PFSK-1 (cell line): ENCODE results near the gene NPSR1.

Experiments
- FOXP2 ChIP-seq: optimal IDR thresholded peaks from 2 replicates; pipeline ENCODE3; 2011; ENCODE audit warnings: borderline replicate concordance, control low read depth, inconsistent platforms; ENCODE audit not compliant: insufficient read depth; ENCODE audit errors: extremely low read length, extremely low read depth
- POLR2AphosphoS5 ChIP-seq: IDR thresholded peaks from 2 replicates; pipeline ENCODE4 v1.6.1; 2012; ENCODE audit warnings: low read depth, mild to moderate bottlenecking, control low read depth, low read length, moderate library complexity
- SIN3A ChIP-seq: IDR thresholded peaks from 2 replicates; pipeline ENCODE4 v1.6.1; 2012; ENCODE audit warnings: mild to moderate bottlenecking, low read length, moderate library complexity, borderline replicate concordance; ENCODE audit not compliant: insufficient read depth
- TAF1 ChIP-seq: IDR thresholded peaks from 2 replicates; pipeline ENCODE4 v1.6.1; 2012; ENCODE audit warnings: low read length, control low read depth, borderline replicate concordance; ENCODE audit not compliant: insufficient read depth
- TF ChIP-seq, protein P1 (sequence below), 2 experiments: IDR thresholded peaks; 2 replicates each; pipeline versions ENCODE4 v1.6.1 to v1.8.0; 2011 to 2012; ENCODE audit warnings: low read depth in 2 of 2, low read length in 2 of 2, control low read depth in 1 of 2, inconsistent platforms in 1 of 2, mild to moderate bottlenecking in 1 of 2, moderate library complexity in 1 of 2; ENCODE audit not compliant: insufficient read depth in 1 of 2

Gene NPSR1

DNA sequence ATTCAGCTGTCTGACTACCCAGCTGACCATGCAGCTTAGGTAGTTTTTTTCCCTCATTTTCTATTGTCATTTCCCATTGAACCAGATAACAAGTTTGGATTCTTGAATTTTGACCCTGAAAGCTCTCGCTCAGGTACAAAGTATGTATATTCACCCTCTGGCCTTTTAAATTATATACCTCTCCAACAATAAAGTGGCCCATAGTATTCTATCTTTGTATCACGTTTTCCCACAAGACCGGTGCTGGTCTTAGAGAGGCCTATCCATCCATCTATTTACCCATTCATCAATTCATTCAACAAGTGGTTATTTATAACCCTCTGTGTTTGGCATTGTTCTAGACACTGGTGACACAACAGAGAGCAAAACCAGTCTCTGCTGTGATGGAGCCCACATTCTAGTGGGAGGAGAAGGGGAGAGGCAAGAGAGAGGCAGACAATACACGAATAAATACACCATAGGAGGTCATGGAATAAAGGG, 35.2 kb upstream of the NPSR1 start:
- TF ChIP-seq SIN3A (no peak), POLR2AphosphoS5 (no peak), TAF1 (no peak), FOXP2 (no peak)
- TF ChIP-seq, protein P1, sequence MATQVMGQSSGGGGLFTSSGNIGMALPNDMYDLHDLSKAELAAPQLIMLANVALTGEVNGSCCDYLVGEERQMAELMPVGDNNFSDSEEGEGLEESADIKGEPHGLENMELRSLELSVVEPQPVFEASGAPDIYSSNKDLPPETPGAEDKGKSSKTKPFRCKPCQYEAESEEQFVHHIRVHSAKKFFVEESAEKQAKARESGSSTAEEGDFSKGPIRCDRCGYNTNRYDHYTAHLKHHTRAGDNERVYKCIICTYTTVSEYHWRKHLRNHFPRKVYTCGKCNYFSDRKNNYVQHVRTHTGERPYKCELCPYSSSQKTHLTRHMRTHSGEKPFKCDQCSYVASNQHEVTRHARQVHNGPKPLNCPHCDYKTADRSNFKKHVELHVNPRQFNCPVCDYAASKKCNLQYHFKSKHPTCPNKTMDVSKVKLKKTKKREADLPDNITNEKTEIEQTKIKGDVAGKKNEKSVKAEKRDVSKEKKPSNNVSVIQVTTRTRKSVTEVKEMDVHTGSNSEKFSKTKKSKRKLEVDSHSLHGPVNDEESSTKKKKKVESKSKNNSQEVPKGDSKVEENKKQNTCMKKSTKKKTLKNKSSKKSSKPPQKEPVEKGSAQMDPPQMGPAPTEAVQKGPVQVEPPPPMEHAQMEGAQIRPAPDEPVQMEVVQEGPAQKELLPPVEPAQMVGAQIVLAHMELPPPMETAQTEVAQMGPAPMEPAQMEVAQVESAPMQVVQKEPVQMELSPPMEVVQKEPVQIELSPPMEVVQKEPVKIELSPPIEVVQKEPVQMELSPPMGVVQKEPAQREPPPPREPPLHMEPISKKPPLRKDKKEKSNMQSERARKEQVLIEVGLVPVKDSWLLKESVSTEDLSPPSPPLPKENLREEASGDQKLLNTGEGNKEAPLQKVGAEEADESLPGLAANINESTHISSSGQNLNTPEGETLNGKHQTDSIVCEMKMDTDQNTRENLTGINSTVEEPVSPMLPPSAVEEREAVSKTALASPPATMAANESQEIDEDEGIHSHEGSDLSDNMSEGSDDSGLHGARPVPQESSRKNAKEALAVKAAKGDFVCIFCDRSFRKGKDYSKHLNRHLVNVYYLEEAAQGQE (IDR thresholded peaks at IDR 0.05; ENCODE audit: insufficient read depth in 1 of 2, low read depth in 2 of 2, low read length in 2 of 2) = no peak

DNA sequence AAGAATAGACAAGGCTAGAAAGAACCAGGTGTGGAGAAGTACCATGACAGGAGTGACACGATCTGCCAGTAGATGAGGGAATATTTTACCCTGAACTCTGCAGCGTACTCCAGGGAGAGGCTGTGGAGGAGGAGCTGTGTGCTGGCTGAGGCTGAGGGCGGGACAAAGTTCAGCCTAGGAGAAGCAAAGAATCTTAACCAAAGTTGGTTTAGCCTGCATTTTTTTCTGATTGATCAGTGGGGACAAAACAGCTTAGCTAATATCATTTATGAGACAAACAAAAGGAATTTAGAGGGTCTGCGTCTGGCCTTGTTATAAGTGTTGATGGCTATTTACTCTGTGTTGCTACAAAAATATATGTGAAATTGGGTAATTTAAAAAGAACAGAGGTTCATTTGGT, 5.2 kb upstream of the NPSR1 start:
- no peak for TF ChIP-seq FOXP2
- no peak for TF ChIP-seq POLR2AphosphoS5
- TF ChIP-seq SIN3A = no peak
- no peak for TF ChIP-seq TAF1
- TF ChIP-seq, protein P1 (IDR thresholded peaks at IDR 0.05; ENCODE audit: insufficient read depth in 1 of 2, low read depth in 2 of 2, low read length in 2 of 2) = no peak

- TF ChIP-seq SIN3A = no peak
- TF ChIP-seq, protein P1 (IDR thresholded peaks at IDR 0.05; ENCODE audit: insufficient read depth in 1 of 2, low read depth in 2 of 2, low read length in 2 of 2) = no peak
- TF ChIP-seq POLR2AphosphoS5 = no peak
- TF ChIP-seq TAF1 = no peak
- TF ChIP-seq FOXP2 = no peak
Observed at GRCh38 chr7:34653787-34654186, 4.2 kb upstream of the NPSR1 start.

- TF ChIP-seq, protein P1 (IDR thresholded peaks at IDR 0.05; ENCODE audit: insufficient read depth in 1 of 2, low read depth in 2 of 2, low read length in 2 of 2) = no peak
- TF ChIP-seq FOXP2 (no peak), TAF1 (no peak), POLR2AphosphoS5 (no peak), SIN3A (no peak)
Observed at GRCh38 chr7:34655384-34655783, 2.6 kb upstream of the NPSR1 start.

DNA sequence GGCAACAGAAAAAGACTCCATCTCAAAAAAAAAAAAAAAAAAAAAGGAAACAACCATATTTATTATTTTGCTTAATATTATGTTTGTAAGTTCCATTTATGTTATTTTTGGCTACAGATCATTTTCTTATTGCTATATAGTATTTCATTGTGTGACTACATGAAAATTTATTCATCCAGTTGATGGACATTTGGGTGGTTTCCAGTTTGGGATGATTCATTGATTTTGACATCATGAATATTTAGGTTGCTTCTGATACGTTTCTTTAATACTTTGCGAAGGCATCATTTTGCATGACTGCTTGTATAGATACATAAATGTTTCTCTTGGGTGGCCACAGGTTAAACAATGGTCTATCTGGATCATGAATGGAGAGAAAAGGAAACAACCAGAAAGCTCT, 2.0 kb upstream of the NPSR1 start:
- TF ChIP-seq, protein P1 (IDR thresholded peaks at IDR 0.05; ENCODE audit: insufficient read depth in 1 of 2, low read depth in 2 of 2, low read length in 2 of 2) = no peak
- TF ChIP-seq TAF1 (no peak), SIN3A (no peak)
